HG03354 (cell line): ENCODE data around the gene HNRNPUL2.
"Not testable (repeated sequence)": the region's sequence is repeated elsewhere in the genome, so short reads cannot be mapped to it uniquely, and the experiment has no call there.

Experiments
- ATAC-seq: cut with Tn5 transposase; IDR thresholded peaks from one replicate; pipeline ENCODE4 v1.9.1; 2021; ENCODE audit warnings: mild to moderate bottlenecking; ENCODE audit not compliant: unreplicated experiment, poor library complexity, severe bottlenecking

The HNRNPUL2 gene

DNA sequence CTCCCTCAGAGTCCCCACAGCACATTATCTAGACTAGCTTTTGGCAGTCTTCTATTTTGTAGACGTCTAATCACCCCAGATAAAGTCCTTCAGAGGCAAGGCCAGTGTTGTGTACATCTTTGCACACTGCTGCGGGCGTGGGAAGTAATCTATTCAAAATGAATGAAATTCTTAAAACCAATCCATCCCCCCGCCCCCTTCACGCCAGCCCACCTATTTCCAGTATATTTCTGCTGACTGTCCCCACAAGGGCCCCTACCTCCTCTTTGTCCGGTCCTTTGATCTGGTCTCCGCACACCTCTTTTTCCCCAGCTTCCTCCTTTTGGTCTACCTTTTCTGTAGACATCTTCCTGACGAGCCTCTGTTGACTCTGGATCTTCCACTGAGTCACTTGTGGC lies 20.4 kb downstream of the HNRNPUL2 start:
- ATAC-seq = no peak

DNA sequence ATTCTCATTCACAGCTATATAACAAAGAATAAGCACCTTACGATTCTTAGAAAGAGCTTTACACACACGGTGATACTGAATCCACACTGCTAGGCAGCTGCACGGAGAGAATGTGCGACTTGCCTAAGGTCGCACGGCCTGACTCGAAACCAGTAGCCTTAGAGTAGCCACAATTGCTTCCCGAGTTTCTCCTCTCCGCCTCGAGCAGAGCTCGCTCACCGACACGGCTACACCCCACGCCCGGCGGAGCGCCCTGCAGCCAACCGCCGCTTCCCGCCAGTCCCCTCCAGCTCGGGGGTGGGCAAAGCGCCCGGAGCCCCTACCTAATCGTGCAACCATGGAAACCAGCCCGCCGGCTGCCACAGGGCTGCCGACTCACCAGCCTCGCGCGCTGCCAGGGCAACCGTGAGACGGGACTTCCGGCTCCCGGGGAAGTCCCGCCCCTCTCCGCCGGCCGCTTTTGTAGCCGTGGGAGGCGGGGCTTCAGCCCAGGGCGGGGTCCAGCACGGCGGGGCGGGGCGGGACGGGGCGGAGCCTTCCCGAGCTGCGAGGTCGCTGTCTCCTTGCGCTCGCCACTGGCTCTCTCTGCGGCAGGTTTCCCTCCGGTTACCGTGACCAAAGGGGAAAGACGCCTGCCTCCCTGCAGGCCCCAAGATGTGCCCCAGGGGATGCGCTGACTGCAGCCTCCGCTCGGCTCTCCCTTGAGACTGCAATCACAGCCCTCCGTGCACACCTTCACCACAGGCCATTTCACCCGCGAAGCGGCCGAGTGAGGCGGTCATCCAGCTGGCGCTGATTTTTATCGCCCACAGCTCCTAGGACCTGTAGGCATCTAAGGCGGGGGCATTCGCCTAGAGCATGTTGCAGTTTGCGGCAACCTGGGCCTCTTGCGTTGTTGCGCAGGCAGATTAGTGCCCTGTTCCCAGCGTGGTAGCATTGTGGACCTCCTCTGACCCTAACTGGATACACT lies 21.1 kb downstream of the HNRNPUL2 start:
- ATAC-seq = peak; percentile 54

DNA sequence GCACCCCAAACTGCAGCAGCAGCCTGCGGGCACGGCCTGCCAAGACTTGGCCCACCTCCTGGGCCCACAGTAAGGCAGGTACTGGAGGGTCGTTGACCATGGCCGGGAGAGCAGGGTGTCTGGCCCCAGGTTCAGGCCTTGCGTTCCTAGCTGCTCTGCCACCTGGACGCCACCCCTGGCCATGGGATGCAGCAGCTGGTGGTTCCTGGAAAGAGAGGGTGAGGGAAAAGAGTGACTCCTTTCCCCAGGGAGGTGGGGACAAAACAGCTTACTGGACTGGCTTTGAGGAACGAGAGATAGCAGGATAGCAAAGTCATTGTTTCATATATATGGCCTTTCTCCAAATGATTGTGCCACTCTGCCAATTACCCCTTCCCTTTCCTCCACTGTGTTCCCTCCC lies 21.8 kb downstream of the HNRNPUL2 start:
- no peak for ATAC-seq

DNA sequence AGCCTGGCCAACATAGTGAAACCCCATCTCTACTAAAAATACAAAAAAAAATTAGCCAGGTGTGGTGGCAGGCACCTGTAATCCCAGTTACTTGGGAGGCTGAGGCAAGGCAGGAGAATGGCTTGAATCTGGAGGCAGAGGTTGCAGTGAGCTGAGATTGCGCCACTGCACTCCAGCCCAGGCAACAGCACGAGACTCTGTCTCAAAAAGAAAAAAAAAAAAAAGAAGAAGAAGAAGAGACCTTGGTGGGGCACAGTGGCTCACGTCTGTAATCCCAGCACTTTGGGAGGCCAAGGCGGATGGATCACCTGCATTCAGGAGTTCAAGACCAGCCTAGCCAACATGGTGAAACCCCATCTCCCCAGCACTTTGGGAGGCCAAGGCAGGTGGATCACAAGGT lies 23.3 kb downstream of the HNRNPUL2 start:
- not testable (repeated sequence) for ATAC-seq

DNA sequence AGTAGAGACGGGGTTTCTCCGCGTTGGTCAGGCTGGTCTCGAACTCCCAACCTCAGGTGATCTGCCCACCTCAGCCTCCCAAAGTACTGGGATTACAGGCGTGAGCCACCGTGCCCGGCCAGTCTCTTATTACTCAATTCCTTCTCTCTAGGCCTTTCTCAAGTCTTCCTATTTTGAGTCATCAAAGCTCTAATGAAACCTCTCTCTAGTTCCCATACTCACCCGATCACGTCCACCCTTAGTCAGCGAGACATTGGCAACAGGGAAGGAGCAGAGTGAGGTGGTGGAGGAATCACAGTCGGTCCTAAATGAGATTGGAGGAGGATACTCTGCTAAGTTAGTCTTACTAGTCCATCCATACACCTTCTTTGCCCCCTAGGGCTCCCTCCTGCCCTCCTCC lies 25.0 kb downstream of the HNRNPUL2 start:
- no peak for ATAC-seq

DNA sequence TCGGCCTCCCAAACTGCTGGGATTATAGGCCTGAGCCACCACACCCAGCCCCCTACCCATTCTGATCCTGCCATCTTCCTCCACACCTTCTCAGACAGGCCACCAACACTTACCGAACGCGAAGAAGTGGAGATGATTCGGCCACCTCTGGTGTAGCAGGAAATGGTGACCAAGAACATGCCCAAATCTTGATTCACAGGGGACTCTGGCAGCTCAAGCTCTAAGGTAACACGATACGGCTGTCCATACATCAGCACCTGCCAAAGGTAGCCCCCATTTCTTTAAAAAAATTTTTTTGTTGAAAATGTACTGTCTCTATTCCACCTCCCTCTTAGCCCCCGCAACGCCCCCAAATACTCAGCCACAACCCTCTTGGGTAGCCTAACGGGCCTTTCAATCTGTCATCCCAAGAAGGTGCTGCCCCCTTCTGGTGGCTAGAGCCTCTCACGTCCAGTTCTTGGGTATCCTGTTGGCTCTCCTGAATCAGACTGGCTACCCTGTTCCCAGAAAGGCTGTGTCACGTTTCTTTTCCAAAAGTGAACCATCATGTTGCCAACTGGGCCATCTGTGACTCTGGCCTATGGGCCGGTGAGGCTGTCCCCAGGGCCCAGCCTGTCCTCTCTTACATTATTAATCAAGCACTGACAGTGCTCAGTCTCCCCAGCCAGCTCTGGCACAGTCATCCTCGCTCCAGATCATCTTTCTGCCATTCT lies 32.6 kb downstream of the HNRNPUL2 start:
- ATAC-seq = no peak

DNA sequence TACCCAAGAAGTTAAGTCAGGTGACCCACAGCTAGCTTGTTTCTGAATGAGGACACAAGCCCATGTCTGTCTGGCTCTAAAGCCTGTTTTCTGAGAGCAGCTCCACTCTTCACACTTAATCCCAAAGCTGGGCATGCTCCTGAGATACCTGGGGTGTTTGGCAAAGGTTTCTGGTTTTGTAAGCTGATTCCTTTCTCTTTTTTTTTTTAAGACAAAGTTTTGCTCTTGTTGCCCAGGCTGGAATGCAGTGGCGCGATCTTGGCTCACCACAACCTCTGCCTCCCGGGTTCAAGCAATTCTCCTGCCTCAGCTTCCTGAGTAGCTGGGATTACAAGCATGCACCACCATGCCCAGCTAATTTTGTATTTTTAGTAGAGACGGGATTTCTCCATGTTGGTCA lies 33.6 kb downstream of the HNRNPUL2 start:
- ATAC-seq = not testable (repeated sequence)

DNA sequence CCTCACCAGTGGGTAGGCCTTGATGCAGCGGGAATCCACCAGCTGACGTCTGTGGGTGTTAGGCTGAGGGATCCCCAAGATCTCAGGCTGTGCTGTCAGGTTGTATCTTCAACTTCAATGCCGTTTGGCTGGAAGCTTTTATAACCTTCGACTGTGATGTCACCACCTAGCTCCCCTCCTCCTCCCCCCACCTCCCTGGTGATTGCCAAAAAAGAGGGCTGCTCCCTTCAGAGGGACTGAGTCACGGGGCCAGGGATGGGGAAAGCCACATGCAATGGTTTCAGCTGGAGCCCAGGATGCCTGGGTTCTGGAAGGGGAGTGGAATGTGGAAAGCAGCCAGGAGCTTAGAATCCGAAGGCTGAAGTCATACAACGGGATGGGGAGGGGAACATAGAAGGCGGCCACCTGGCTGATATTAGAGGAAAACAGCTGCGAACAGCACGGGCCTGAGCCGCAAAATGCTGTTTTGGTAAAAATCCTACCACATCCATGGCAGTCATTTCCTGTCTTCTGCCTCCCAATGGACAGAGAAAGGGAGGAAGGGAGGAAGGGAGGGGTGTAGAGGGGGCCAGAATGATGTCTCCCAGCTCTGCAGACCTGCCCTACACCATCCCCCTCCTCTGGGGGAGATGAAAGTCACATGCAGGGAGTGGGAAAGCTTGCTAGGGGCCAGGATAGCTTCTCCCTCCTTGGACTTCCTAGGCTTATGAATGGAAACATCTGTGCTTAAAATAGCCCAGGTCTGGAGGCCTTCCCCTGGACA lies 37.7 kb downstream of the HNRNPUL2 start, which contains the start of gene LRRN4CL:
LRRN4CL (minus strand) TSS at position 110 of the 763 bp plus-strand sequence. CDS start 1,022 bp downstream, outside the sequence.
- no peak for ATAC-seq

DNA sequence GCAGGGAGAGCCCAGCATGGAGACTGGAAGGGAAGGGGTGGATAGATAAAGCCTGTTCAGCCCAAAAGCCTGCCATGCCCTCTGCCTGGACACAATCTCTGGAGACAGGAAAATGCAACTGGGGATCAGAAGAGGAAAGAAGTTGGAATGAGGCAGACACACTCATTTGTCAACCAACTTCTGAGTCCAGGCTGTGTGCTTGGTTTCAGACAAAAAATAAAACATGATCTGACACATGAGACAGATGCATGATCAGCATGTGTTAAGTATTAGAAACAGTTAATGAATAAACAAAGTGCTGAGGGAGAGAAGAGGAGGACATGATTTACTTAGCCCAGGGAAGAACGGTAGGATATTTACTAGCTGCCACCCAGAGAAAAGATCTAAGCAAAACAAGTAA lies 38.8 kb downstream of the HNRNPUL2 start:
- ATAC-seq = no peak

DNA sequence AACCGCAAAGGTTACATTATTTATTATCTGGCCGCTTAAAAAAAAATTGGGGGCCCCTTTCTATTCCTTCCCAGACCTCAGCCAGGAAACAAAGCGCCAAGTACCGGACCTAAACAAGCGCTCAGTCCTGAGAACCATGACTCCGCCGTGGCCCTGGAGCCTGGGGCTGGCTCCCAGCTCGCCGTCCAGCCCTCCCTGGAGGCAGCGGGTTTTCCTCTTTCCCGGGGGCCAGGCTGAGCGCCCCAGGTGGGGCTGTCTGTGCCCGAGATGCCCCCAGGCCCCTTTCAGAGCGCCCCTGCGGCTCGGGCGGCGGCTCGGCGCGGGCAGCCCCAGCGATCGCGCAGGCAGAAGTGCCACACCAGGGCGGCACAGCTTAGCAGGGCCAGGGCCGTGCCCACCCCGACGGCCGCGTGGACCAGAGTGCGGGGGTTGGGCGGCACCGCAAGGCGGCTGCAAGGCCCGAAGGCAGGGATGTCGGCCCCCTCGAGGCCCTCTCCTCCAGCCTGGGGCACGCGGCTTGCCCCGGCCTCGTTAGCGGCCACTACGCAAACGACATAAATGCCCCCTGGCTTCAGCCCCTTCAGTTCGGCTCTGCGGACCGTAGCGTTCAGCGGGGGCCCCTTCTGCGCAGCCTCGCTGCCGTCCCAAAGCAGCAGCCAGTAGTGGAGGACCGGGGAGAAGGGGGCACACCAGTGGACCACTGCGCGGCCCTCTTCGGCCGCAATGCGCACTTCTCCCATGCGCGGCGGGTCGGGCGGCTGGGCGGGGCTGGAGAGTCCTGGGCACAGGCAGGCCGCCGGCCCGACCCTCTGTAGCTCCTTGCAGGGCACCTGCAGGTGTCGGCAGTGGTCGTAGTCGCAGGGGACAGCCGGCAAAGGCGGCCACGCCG lies 39.5 kb downstream of the HNRNPUL2 start:
- ATAC-seq = no peak

DNA sequence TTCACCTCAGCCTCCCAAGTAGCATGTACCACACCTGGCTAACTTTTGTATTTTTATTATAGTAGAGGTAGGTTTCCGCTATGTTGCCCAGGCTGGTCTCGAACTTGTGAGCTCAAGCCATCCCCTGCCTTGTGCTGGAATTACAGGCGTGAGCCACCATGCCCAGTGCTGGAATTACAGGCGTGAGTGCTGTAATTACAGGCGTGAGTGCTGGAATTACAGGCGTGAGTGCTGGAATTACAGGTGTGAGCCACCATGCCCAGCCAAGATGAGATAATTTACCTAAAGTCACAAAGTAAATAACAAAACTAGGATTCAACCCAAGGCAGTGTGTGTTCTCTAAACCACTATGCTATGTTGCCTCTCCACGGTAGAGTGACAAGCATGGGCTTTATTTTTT lies 44.7 kb downstream of the HNRNPUL2 start:
- no peak for ATAC-seq

DNA sequence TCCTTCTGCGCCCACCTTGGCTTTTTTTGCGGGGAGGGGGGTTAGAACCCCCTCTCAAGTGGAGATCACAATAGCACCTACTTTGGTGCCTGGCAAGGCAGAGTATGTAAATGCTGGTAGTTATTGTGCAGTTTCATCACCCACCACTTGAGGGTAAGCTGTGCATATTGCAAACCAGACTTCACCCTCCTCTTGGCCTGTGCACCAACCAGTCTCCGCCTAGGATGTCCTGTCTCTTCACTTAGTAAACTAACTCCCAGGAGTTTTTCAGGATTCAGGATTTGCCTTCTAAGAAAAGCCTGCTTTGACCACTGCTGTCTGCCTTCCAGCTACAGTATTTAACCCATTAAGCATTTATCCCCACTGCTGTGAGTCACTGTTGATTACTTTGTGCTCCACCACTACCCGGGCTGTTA lies 46.4 kb downstream of the HNRNPUL2 start:
- peak; percentile 68 for ATAC-seq

DNA sequence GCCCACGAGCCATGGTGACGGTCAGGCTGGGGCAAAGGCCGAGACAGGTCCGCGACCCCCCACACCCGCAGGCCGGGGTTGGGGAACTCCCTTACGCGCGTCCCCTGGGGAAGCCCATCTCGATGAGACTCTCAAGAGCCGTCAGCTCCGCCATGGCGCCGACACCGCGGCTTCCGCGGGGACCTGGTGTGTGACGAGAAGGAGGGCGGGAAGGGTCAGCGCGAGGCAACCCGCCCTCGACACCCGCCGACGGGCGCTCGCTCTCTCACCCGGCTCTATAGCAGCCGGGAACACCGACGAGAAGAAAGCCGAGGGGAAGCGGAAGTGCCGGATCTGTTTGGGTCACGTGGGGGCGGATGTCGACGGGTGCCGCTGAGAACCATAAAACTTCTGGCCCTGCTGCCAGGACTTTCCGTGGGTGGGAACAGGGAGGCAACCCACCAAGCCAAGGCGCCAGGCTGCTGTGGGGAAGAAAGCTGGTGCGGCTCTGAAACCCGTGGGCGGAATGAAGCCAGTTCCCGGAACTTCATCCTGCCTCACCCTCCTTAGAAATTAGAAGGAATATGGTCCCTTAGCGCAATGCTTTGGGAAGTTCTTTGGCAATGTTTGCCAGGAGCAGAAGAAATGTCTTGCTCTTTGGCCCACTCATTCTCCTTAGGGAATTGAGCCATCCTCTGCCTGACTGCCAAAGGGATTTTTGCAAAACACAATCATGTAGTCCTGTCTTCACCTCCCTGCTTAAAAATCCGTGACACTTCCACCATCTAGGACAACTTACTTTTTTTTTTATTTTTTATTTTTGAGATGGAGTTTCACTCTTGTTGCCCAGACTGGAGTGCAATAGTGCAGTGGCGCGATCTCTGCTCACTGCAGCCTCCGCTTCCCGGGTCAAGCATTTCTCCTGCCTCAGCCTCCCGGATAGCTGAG lies 48.2 kb downstream of the HNRNPUL2 start, which contains the start of gene UBXN1:
UBXN1 (minus strand) TSS at position 304 of the 927 bp plus-strand sequence; CDS start at position 154, 150 bp downstream.
- peak; percentile 72 for ATAC-seq

DNA sequence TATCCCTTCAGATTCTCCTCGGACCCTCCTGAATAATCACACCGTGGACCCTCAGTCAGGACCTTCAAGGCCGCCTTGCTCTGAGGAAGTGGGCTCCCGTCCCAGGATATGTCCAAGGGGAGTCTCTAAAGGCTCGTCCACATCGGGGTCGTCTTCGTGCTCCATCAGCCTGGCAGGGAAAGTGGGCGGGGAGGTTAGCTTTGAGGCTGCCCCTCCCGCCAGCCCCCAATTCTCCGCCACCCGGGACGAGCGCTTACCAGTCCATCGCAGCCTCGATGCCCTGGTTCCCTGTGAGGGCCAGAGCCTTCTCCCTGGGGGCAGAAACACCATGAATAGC lies 48.9 kb downstream of the HNRNPUL2 start:
- no peak for ATAC-seq

DNA sequence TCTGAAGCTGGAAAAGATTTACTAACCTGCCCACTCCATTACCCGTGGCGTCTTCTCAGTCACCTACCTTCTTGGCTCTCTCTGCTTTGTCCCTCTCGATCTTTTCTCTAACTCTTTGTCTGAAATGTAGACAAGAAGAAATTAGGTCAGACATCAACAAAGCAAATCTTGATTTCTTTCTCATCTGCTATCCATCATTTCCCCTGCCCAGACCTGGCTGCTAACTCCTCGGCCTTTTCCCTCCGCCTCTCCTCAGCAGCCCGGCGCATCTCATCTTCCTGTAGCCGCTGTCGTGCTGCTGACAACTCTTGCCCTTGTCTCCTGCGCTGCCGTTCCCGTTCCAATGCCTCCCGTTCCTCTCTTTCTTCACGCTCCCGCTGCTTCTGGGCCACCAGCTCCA lies 49.5 kb downstream of the HNRNPUL2 start:
- ATAC-seq = no peak

DNA sequence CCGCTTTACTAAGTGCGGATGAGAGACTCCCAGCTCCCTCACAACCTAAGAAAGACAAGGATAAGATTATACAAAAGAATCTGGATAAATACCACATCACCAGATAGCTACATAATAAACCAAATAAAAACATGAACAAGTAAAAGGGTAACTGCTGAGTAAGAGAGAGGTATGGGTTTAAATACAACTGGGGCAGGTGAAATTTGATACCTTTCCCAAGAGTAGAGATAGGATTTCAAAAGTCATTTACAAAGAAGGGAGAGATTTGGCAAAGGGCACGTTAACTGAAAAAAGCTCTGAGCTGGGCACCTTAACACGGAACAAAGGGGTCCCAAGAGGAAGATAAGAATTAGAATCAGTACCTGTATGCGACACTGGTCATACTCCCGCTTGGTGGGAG lies 50.1 kb downstream of the HNRNPUL2 start:
- ATAC-seq = no peak

DNA sequence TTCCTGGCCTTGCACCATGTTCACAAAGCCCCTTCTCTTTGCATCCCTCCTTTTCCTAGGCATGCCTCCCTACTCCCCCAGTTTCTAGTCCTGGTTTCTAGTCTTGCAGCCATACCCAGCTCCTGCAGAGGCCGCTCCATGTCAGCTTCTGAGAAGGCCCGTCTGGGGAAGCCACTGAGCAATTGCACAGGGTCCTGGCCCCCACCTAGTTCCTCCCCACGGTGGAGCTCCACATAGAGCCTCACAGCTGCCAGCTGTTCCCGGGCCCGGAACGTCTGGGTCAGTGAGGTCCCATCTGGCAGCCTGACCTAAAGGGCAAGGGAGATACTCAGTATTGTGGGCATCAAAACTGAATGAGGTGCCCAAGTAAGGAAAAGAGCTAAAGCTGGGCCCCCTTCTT lies 50.6 kb downstream of the HNRNPUL2 start:
- ATAC-seq = no peak

DNA sequence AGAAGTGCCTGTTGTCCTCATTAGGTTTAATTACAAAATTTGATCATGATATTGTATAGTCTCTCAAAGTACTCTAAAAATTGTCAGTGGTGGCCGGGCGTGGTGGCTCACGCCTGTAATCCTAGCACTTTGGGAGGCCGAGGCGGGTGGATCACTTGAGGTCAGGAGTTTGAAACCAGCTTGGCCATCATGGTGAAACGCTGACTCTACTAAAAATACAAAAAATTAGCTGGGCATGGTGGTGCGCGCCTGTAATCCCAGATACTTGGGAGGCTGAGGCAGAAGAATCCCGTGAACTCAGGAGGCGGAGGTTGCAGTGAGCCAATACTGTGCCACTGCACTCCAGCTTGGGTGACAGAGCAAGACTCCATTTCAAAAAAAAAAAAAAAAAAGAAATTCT lies 51.8 kb downstream of the HNRNPUL2 start:
- ATAC-seq = not testable (repeated sequence)
